HCT116 (cell line): ENCODE results near the gene LPIN1. TPM values are rescaled to one million over a fixed set of nuclear protein-coding genes. Genes with fewer than 3 reads are reported as not detected.

ENCODE experiments used
- ATAC-seq: fragments of 200-7000 bp; cut with Tn5 transposase; 2 replicates; pipeline ENCODE4 v1.9.1; 2020; ENCODE audit warnings: mild to moderate bottlenecking, moderate library complexity
- BruUV-seq: library from RNA; stranded (reverse); fragments of 400-500 nt; replicated peaks from 2 replicates; lab custom pipeline; 2021; lab: Mats Ljungman, UMichigan
- CTCF ChIA-PET: fragments of 300-600 bp; sonication (Branson Sonifier 250); formaldehyde crosslinking; loops from one replicate; lab custom pipeline; 2021; ENCODE audit warnings: antibody characterized with exemption; lab: Charles Lee
- POLR2A ChIA-PET: fragments of 300-600, 350-600 bp; sonication (Branson Sonifier 250); formaldehyde crosslinking; loops from one replicate; lab custom pipeline; 2021; ENCODE audit warnings: antibody characterized with exemption; lab: Charles Lee
- RAD21 ChIA-PET, 2 experiments: fragments of 300-600 bp; sonication (Branson Sonifier 250); formaldehyde crosslinking; loops; one replicate each; lab custom pipeline; 2023; ENCODE audit warnings: low total read pairs in 2 of 2; ENCODE audit not compliant: uncharacterized antibody in 2 of 2, unreplicated experiment in 2 of 2, low non-redundant PET in 1 of 2; lab: Charles Lee
- DNase-seq: peaks from one replicate; pipeline ENCODE4 v3.0.0-alpha.2; 2010; ENCODE audit warnings: low read depth, low spot score
- H2AFZ ChIP-seq: fragments of 200-600 bp; shearing (Covaris generic), sonication (generic); 2 replicates; pipeline ENCODE4 v1.6.1; 2017; ENCODE audit warnings: low read depth, mixed run types, mixed read lengths, antibody characterized with exemption, low read length; ENCODE audit not compliant: poor library complexity, severe bottlenecking
- H3K27ac ChIP-seq: 2 replicates; pipeline ENCODE4 v1.5.1; 2012; ENCODE audit warnings: low read depth, low read length
- H3K27me3 ChIP-seq: fragments of 200-600 bp; sonication (generic); 2 replicates; pipeline ENCODE4 v1.6.1; 2016; ENCODE audit warnings: mixed run types, low read length, mixed read lengths; ENCODE audit not compliant: insufficient read depth
- H3K36me3 ChIP-seq, 2 experiments: fragments of 200-500 bp in 1 of 2; fragments of 200-600 bp in 1 of 2; sonication (Bioruptor generic) in 1 of 2; sonication (generic) in 1 of 2; 2 replicates each; pipeline versions ENCODE4 v1.5.1 to v1.6.1; 2014 to 2016; ENCODE audit warnings: low read length in 2 of 2, inconsistent platforms in 1 of 2, mixed read lengths in 1 of 2, mixed run types in 1 of 2; ENCODE audit not compliant: insufficient read depth in 2 of 2, control insufficient read depth in 1 of 2
- H3K4me1 ChIP-seq, 2 experiments: fragments of 200-600 bp in 1 of 2; sonication (generic) in 1 of 2; 2 replicates each; pipeline versions ENCODE4 v1.5.1 to v1.6.1; 2012 to 2017; ENCODE audit warnings: low read length in 2 of 2, inconsistent platforms in 1 of 2, mild to moderate bottlenecking in 1 of 2, mixed read lengths in 1 of 2, mixed run types in 1 of 2, moderate library complexity in 1 of 2; ENCODE audit not compliant: insufficient read depth in 2 of 2, control insufficient read depth in 1 of 2
- H3K4me2 ChIP-seq: fragments of 200-600 bp; sonication (generic); 2 replicates; pipeline ENCODE4 v1.6.1; 2017; ENCODE audit warnings: mixed run types, low read length, mixed read lengths
- H3K4me3 ChIP-seq, 2 experiments: fragments of 200-600 bp in 1 of 2; sonication (generic) in 1 of 2; replicated peaks in 1 of 2; 2 replicates each; pipeline ENCODE4 v1.5.1; 2011 to 2016; ENCODE audit warnings: low read length in 2 of 2, control low read depth in 1 of 2, low read depth in 1 of 2, mild to moderate bottlenecking in 1 of 2, mixed read lengths in 1 of 2, mixed run types in 1 of 2
- H3K79me2 ChIP-seq: fragments of 200-600 bp; sonication (generic); 2 replicates; pipeline ENCODE4 v1.6.1; 2017; ENCODE audit warnings: mild to moderate bottlenecking, mixed run types, low read length, moderate library complexity, mixed read lengths; ENCODE audit not compliant: insufficient read depth
- H3K9ac ChIP-seq: fragments of 200-600 bp; sonication (generic); 2 replicates; pipeline ENCODE4 v1.6.1; 2016; ENCODE audit warnings: low read length, mixed read lengths
- H3K9me2 ChIP-seq: fragments of 200-600 bp; sonication (generic), shearing (Covaris generic); 2 replicates; pipeline ENCODE4 v1.6.1; 2017; ENCODE audit warnings: mixed run types, mild to moderate bottlenecking, moderate library complexity; ENCODE audit not compliant: insufficient read depth
- H3K9me3 ChIP-seq, 2 experiments: fragments of 200-500 bp in 1 of 2; fragments of 200-600 bp in 1 of 2; sonication (Bioruptor generic) in 1 of 2; sonication (generic) in 1 of 2; 2 replicates each; pipeline ENCODE4 v1.6.1; 2014 to 2017; ENCODE audit warnings: low read length in 2 of 2, mixed read lengths in 2 of 2, inconsistent platforms in 1 of 2, low read depth in 1 of 2, mild to moderate bottlenecking in 1 of 2, mixed run types in 1 of 2, moderate library complexity in 1 of 2; ENCODE audit not compliant: control insufficient read depth in 1 of 2, insufficient read depth in 1 of 2
- H4K20me1 ChIP-seq: fragments of 200-600 bp; sonication (generic), shearing (Covaris generic); 2 replicates; pipeline ENCODE4 v1.6.1; 2017; ENCODE audit warnings: mixed run types, mild to moderate bottlenecking, moderate library complexity; ENCODE audit not compliant: insufficient read depth
- EGR1 ChIP-seq: IDR thresholded peaks from 2 replicates; pipeline ENCODE4 v1.6.1; 2012; ENCODE audit warnings: low read depth
- ELF1 ChIP-seq: IDR thresholded peaks from 2 replicates; pipeline ENCODE4 v1.6.1; 2012; ENCODE audit warnings: low read depth, borderline replicate concordance
- EZH2 ChIP-seq: fragments of 200-600 bp; sonication (generic); IDR thresholded peaks from 2 replicates; pipeline ENCODE4 v1.6.1; 2017; ENCODE audit warnings: antibody characterized with exemption, mixed run types
- REST ChIP-seq: IDR thresholded peaks from 2 replicates; pipeline ENCODE4 v1.6.1; 2012; ENCODE audit warnings: low read depth
- ZFX ChIP-seq: fragments of 450-650 bp; IDR thresholded peaks from 2 replicates; pipeline ENCODE4 v1.6.1; 2017
- intact Hi-C: fragments of 100-400 bp; cut with micrococcal nuclease; formaldehyde crosslinking; loops from 2 replicates; pipeline ENCODE4 v1.10.0; 2022
- total RNA-seq: library from RNA; stranded (reverse); gene quantifications from one replicate; pipeline ENCODE4 v1.2.1, GENCODE V29; 2021; ENCODE audit not compliant: unreplicated experiment

Gene LPIN1
- total RNA-seq, 1 experiment from 2014 or later, result 16.7 TPM

- TF ChIP-seq REST, result no peak
- TF ChIP-seq, all 23 proteins: peak for 0
Measured at GRCh38 chr2:11822746-11823451, 76.5 kb downstream of the LPIN1 start (continued).

GRCh38 chr2:11824901-11825828 lies 78.7 kb downstream of the LPIN1 start:
- POLR2A ChIA-PET, result no interaction called here
- H3K36me3 ChIP-seq, result peaks cover 0 to 5% of the 10 kb centered on the region in 2 experiments; a peak in 1 of 4 replicates
- H3K4me3 ChIP-seq, result no peak overlapping the region
- DNase-seq (no peak), ATAC-seq (no peak)
- H3K9me2 ChIP-seq, result no peaks in the 10 kb centered on the region
- no peaks in the 10 kb centered on the region for H4K20me1 ChIP-seq
- H3K79me2 ChIP-seq, result no peaks in the 10 kb centered on the region
- no peaks in the 10 kb centered on the region for H3K27me3 ChIP-seq
- H2AFZ ChIP-seq, result no peak overlapping the region
- BruUV-seq, result no TSS peak
- no peaks in the 10 kb centered on the region for H3K9me3 ChIP-seq
- TF ChIP-seq EZH2 (no peak), EGR1 (no peak), ZFX (no peak), ELF1 (no peak)
- TF ChIP-seq, all 23 proteins: peak for 0
- intact Hi-C loops, result no loop called here
- H3K4me2 ChIP-seq, result no peak overlapping the region
- ChIA-PET RAD21 (no interaction called here), CTCF (no interaction called here)
- H3K9ac ChIP-seq, result no peak overlapping the region
- H3K27ac ChIP-seq, result no peak overlapping the region
- H3K4me1 ChIP-seq, result peaks cover 21 to 22% of the 10 kb centered on the region in 2 experiments
